T-helper 2 cell treated with Interferon-gamma antibody and Interleukin-4, amounts not matched to agents 5 μg/mL and 100 μg/mL, for 36 hours (primary cell): ENCODE data around the gene CAMTA2.
A peak's percentile ranks its signal among the peaks of the same experiment; 100 is the strongest.

ENCODE experiments used
- DNase-seq: peaks from one replicate; pipeline ENCODE4 v3.0.0; 2021; ENCODE audit warnings: low spot score
- H3K27ac Mint-ChIP-seq: one replicate; pipeline ENCODE4 v1.8.0; 2021; ENCODE audit warnings: mild to moderate bottlenecking, mixed read lengths
- H3K27me3 Mint-ChIP-seq: one replicate; pipeline ENCODE4 v1.8.0; 2021; ENCODE audit warnings: low read depth, mixed read lengths
- H3K36me3 Mint-ChIP-seq: one replicate; pipeline ENCODE4 v1.8.0; 2021; ENCODE audit warnings: low read depth, mixed read lengths
- H3K4me1 Mint-ChIP-seq: one replicate; pipeline ENCODE4 v1.8.0; 2021; ENCODE audit warnings: low read depth, mixed read lengths
- H3K4me3 Mint-ChIP-seq: one replicate; pipeline ENCODE4 v1.8.0; 2022; ENCODE audit warnings: mild to moderate bottlenecking, moderate library complexity, mixed read lengths
- H3K9me3 Mint-ChIP-seq: one replicate; pipeline ENCODE4 v1.8.0; 2021; ENCODE audit warnings: mixed read lengths

CAMTA2 gene

DNA sequence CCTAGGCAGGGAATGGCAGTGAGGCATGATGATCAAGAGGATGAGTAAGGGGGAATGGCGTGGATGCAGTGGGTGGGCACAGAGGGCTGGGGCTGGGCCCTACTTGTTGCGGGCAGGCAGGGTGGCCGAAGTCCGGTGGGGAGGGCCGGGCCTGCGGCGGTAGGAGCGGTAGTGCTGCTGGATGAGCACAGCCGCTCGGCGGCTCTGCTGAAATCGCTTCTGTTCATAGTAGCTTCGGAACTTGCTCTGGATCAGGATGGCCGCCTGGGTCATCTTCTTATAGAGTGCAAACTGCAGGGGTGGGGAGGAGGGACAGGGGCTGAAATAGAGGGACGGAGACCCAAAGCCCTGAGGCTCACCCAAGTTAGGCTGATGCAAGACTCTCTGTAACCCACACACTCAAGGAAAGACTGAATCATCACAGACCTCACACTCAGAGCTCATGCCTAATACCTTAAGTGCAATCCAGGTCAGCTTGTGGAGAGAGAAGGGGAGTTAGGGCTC is 18.4 kb downstream of the CAMTA2 start:
- peaks cover 6% of the 10 kb centered on the region for H3K4me1 Mint-ChIP-seq
- H3K36me3 Mint-ChIP-seq, result peaks cover 38% of the 10 kb centered on the region
- no peak overlapping the region for H3K27ac Mint-ChIP-seq
- H3K9me3 Mint-ChIP-seq, result no peaks in the 10 kb centered on the region
- peak; percentile 72 for DNase-seq
- no peaks in the 10 kb centered on the region for H3K27me3 Mint-ChIP-seq
- no peak overlapping the region for H3K4me3 Mint-ChIP-seq

DNA sequence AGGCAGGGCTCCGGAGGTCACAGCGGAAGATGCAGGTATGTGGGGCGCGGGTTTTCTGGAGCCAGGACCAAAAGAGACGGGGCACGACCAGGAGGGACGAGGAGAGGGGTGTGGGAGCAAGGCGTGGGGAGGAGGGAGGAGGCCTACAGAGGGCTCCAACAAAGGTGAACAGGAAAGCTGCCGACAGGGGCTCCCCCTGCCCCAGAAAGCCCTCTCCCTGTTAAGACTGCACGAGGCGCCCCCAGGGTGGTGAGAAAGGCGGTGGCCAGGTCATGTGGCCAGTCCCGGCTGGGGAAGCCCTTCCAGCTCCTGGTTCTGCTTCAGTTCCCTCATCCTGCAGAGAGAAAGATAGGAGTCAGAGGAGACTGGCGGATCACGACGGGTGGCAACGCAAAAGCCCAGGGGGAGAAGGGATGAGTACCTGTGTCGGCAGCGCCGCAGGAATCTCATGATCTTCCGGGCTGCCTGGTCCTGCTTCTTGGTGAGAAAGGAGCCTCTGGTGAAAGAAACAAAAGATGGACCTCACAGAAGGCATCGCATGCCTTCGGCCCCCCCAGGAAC is 18.9 kb downstream of the CAMTA2 start:
- Mint-ChIP-seq H3K36me3 (peaks cover 34% of the 10 kb centered on the region), H3K27me3 (no peaks in the 10 kb centered on the region), H3K27ac (no peak overlapping the region), H3K4me3 (no peak overlapping the region), H3K4me1 (peaks cover 6% of the 10 kb centered on the region), H3K9me3 (no peaks in the 10 kb centered on the region)
- no peak for DNase-seq

DNA sequence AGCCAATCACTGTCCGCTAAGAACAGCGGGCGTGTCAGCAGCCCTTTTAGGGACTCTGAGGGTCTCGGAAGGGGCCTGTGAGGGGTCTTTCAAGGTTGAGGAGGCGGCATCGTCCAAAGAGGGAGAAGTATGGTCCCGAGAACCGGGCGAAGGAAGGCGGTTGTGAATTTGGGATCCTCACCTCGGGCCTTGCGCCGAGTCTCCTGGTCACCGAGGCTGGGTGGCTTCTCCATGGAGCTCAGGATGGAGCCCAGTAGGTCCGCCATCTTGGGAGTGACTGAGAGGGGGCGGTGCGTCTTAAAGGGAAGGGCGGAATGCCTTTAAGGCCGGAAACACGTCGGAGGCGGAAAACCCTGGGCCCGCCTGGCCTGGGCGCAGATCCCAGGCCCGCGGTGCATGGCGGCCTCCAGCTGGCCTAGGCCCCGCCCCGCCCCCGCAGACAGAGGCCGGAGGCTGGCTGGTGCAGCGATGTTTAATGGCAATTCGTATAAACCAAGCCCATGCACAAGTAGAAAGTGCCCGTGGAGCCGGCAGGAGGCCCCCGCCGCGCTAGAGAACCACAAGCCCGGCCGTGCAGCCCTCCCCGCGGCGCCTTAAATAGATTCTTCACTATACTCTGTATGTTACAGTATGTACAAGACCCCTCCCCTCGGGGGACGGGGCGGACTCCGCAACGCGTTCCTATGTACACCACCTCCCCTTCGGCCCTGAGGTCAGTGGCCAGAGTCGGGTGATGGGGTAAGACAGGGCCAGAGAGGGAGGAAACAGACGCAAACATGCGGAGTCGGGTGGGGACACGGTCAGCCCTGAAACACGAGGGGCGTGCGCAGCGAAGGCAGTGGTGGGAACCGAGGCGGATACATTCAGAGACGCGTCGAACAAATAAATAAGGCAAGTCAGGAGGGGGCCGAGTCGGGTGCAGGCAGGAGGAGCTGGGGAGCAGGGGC is 19.7 kb downstream of the CAMTA2 start, which contains the start of gene SPAG7:
TSS of gene SPAG7 (minus strand) at position 279 of the 947 bp plus-strand sequence. CDS start at position 266, 13 bp downstream.
- DNase-seq, result peak; percentile 94
- H3K4me3 Mint-ChIP-seq, result no peak within 1 kb of the TSS
- H3K27ac Mint-ChIP-seq, result no peak within 1 kb of the TSS
- H3K36me3 Mint-ChIP-seq, result peaks cover 30% of the 10 kb centered on the region
- H3K9me3 Mint-ChIP-seq, result no peaks in the 10 kb centered on the region
- no peaks in the 10 kb centered on the region for H3K27me3 Mint-ChIP-seq
- H3K4me1 Mint-ChIP-seq, result peaks cover 6% of the 10 kb centered on the region

DNA sequence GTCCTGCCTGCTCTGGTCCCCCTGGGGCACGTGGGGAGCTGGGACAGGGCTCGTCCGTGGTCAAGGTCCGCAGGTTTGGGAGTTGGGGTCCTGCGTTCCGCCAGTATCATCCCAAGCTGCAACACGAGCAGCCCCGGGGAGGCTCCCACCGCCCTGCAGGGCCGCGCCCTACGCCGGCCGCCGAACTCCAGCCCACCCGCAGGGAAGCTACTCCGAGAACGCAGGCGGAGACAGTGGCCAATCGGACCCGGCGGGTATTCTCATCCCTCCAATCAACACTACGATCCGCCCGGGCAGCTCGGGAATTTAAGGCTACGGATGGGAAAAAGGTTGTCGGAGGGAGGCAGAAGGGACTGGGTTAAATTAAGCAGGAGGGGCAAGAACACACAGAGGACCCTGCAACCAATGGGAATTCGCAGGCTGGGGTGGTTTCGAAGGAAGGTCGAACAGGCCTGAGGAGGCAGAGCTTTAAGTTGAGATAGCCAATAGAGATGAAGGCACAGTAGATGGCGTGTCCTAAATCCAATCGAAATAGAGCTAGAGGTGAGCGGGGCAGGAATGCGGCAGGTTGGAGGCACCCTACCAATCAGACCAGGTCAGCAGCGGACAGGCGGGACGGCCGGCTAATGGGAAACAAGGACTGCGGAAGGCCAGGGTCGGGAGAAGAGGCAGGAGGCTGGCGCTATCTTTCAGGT is 20.5 kb downstream of the CAMTA2 start:
- peak; percentile 95 for DNase-seq
- peaks cover 22% of the 10 kb centered on the region for H3K36me3 Mint-ChIP-seq
- peaks cover 6% of the 10 kb centered on the region for H3K4me1 Mint-ChIP-seq
- no peak overlapping the region for H3K4me3 Mint-ChIP-seq
- no peaks in the 10 kb centered on the region for H3K27me3 Mint-ChIP-seq
- no peaks in the 10 kb centered on the region for H3K9me3 Mint-ChIP-seq
- H3K27ac Mint-ChIP-seq, result no peak overlapping the region

DNA sequence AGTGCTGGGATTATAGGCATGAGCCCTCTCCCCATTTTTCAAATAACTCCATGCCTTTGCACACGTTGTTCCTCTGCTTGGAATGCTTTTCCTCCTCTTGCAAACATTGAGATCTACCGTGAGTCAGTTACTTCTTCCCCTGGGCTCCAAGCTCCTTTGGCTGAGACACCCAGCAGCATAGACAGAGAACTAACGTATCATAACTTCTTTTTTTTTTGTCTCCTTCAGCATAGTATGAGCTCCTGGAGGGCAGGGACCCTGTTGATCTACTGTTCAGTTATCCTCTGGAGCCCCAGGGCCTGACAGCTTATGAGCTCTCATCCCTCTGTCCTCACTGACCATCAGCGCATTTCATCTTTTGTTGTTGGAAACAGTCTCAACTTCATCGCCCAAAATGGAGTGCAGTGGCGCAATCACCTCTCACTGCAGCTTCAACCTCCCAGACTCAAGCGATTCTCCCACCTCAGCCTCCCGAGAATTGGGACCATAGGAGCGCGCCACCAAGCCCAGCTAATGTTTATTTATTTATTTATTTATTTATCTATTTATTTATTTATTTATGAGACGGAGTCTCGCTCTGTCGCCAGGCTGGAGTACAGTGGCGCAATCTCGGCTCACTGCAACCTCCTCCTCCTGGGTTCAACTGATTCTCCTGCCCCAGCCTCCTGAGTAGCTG is 22.0 kb downstream of the CAMTA2 start:
- Mint-ChIP-seq H3K27ac (no peak overlapping the region), H3K4me3 (peak overlapping the region; percentile 35), H3K9me3 (no peaks in the 10 kb centered on the region), H3K27me3 (no peaks in the 10 kb centered on the region), H3K36me3 (peaks cover 17% of the 10 kb centered on the region), H3K4me1 (peaks cover 5% of the 10 kb centered on the region)
- no peak for DNase-seq

DNA sequence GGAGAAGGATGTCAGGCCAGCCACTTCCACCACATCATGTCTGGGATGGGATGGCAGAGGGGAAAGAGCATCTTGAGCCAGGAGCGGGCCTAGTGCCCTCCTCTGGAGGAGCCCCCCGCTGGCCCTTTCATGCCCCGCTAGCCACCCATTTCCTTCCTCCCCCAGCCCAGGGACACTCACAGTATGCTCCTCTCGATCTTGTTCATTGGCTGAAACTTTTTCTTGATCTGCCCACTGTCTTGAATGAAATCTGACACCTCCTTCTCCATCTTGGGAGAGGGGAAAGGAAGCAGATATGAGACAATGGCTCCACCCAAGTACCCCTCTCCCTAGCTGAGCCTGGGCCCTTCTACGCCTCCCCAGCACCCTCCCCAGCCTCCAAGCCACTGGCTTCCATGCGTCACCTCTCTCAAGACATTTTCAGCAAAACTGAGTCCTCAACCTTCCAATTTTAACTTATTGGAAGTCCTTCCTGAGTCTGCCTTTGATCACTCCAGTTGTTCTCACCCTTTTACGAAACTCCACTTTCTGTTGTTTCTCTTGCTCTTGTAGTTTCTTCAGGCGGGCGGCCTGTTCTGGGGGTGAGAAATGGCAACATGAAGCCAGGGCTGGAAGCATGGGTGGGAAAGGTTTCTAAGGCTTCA is 27.1 kb downstream of the CAMTA2 start:
- H3K4me1 Mint-ChIP-seq, result peaks cover 5% of the 10 kb centered on the region
- H3K4me3 Mint-ChIP-seq, result no peak overlapping the region
- DNase-seq, result no peak
- no peak overlapping the region for H3K27ac Mint-ChIP-seq
- no peaks in the 10 kb centered on the region for H3K9me3 Mint-ChIP-seq
- no peaks in the 10 kb centered on the region for H3K27me3 Mint-ChIP-seq
- H3K36me3 Mint-ChIP-seq, result peaks cover 13% of the 10 kb centered on the region

DNA sequence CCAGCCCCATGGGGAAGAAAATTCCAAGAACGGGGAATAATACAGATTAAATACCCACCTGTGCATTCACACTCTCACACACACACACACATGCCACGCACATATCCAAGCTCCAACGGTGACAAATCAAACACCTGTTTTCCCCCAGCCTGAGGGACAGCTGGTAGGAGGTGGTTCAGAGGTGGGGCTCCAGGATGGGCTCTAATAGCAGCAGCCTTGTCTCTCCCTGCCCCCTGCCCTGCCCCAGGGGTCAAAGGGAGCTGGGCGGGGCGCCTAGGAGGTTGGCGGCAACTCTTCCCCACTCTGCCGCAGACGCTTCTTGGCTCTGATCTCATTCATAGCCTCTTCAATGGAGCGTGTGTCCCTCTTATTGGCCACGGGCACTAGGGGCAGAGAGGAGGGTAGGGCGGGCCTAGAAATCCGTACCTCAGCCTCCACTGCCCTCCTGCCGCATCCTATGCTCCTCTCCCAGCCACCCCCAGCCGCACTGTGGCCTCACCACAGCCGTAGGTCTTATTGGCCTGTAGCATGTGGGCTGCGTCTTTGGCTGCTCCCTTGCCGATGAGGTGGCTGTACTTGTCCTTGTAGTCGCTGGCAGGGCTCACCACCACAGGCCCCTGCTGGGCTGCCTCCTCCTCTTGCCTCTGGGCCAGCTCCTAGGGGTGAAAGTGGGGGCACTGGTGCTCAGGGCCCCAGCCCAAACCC is 28.1 kb downstream of the CAMTA2 start:
- DNase-seq, result no peak
- H3K36me3 Mint-ChIP-seq, result peaks cover 11% of the 10 kb centered on the region
- H3K27me3 Mint-ChIP-seq, result no peaks in the 10 kb centered on the region
- H3K4me1 Mint-ChIP-seq, result peaks cover 5% of the 10 kb centered on the region
- H3K27ac Mint-ChIP-seq, result no peak overlapping the region
- no peak overlapping the region for H3K4me3 Mint-ChIP-seq
- no peaks in the 10 kb centered on the region for H3K9me3 Mint-ChIP-seq

DNA sequence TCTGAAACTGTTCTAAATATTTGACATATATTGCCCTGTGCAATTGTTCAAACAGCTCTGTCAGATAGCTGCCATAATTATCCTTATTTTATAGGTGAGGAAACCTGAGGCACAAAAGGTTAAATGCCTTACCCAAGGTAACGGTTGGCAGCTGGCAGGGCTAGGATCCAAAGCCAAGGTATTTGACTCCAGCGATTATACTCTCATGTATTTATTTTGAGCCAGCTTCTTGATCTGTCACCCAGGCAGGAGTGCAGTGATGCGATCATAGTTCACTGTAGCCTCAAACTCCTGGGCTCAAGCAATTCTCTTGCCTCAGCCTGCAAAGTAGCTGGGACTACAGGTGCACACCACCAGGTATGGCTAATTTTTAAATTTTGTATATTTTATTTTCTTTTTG is 29.4 kb downstream of the CAMTA2 start:
- no peak overlapping the region for H3K4me3 Mint-ChIP-seq
- H3K27ac Mint-ChIP-seq, result no peak overlapping the region
- H3K27me3 Mint-ChIP-seq, result no peaks in the 10 kb centered on the region
- peaks cover 6% of the 10 kb centered on the region for H3K4me1 Mint-ChIP-seq
- peaks cover 11% of the 10 kb centered on the region for H3K36me3 Mint-ChIP-seq
- no peak for DNase-seq
- H3K9me3 Mint-ChIP-seq, result no peaks in the 10 kb centered on the region

DNA sequence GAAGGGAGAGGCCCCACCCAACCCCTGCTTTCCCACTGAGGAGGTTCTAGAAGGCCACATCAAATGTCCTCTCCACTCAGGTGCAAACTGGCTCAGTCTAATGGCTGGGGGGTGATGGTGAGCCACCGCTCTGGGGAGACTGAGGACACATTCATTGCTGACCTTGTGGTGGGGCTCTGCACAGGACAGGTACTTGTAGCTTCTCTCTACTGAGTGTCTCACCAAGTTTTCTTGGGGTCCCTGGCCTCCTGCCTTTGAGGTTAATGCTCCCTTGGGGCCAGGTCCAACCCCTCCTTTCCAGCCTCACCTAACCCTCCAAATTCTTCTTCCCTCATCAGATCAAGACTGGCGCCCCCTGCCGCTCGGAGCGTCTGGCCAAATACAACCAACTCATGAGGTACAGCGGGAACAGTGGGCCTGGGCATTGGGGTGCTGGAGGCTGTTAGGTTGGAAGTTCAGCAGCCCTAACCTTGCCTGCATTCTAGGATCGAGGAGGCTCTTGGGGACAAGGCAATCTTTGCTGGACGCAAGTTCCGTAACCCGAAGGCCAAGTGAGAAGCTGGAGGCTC is 30.9 kb downstream of the CAMTA2 start:
- Mint-ChIP-seq H3K4me1 (peaks cover 8% of the 10 kb centered on the region), H3K27me3 (no peaks in the 10 kb centered on the region), H3K9me3 (no peaks in the 10 kb centered on the region), H3K27ac (no peak overlapping the region), H3K4me3 (no peak overlapping the region), H3K36me3 (peaks cover 10% of the 10 kb centered on the region)
- no peak for DNase-seq

DNA sequence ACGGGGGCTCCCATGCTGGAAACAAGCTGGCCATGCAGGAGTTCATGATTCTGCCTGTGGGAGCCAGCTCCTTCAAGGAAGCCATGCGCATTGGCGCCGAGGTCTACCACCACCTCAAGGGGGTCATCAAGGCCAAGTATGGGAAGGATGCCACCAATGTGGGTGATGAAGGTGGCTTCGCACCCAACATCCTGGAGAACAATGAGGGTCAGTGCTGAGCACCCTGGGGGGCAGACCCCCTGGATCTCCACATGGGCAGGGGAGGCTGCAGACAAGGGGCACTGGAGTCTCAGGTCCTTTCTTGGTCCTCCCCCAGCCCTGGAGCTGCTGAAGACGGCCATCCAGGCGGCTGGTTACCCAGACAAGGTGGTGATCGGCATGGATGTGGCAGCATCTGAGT is 32.4 kb downstream of the CAMTA2 start:
- Mint-ChIP-seq H3K4me1 (peaks cover 17% of the 10 kb centered on the region), H3K27ac (no peak overlapping the region), H3K27me3 (no peaks in the 10 kb centered on the region), H3K9me3 (no peaks in the 10 kb centered on the region), H3K4me3 (no peak overlapping the region), H3K36me3 (peaks cover 8% of the 10 kb centered on the region)
- DNase-seq, result no peak

DNA sequence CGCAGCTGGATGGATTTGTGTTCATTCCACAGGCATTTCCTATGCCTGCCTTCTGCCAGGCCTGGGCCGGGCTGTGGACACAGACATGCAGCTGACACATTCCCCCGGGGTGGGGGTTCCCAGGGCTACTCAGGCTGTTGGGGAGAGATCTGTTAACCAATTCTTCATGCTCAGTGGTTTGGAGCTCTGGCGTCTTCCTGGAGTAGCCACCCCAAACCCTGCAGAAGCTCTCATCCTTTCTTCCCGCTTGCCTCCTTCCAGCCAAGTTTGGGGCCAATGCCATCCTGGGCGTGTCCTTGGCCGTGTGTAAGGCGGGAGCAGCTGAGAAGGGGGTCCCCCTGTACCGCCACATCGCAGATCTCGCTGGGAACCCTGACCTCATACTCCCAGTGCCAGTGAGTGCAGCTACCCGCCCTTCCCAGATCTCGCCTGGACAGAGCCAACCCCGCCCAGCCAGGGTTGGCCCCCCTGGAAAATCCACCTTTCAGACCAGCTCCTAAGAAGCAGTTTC is 34.0 kb downstream of the CAMTA2 start:
- no peak for DNase-seq
- no peak overlapping the region for H3K4me3 Mint-ChIP-seq
- no peaks in the 10 kb centered on the region for H3K27me3 Mint-ChIP-seq
- no peak overlapping the region for H3K27ac Mint-ChIP-seq
- H3K4me1 Mint-ChIP-seq, result peaks cover 19% of the 10 kb centered on the region
- H3K9me3 Mint-ChIP-seq, result no peaks in the 10 kb centered on the region
- peaks cover 5% of the 10 kb centered on the region for H3K36me3 Mint-ChIP-seq

DNA sequence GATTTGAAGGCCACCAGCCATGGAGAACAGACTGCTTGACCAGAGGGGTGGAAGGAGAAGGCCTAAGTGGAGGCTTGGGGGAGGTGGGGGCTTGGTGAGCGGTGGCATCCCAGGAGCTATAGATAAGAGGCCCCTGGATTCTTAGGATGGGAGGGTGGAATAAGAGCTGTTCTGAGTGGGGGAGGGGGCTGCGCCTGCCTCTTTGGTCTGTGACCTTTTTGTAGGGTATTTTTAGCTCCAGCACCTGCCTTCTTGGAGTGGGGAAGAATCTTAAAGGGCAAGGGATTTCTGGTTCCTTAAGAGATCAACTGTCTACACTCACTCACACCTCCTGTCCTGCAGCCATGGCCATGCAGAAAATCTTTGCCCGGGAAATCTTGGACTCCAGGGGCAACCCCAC is 36.0 kb downstream of the CAMTA2 start:
- H3K27me3 Mint-ChIP-seq, result no peaks in the 10 kb centered on the region
- no peaks in the 10 kb centered on the region for H3K9me3 Mint-ChIP-seq
- H3K4me3 Mint-ChIP-seq, result peak overlapping the region; percentile 90
- peak overlapping the region; percentile 88 for H3K27ac Mint-ChIP-seq
- no peak for DNase-seq
- H3K36me3 Mint-ChIP-seq, result peaks cover 13% of the 10 kb centered on the region
- peaks cover 16% of the 10 kb centered on the region for H3K4me1 Mint-ChIP-seq
